MCF 10A (cell line): ENCODE data around the gene IL10RA. TPM values are rescaled to one million over a fixed set of nuclear protein-coding genes. Genes with fewer than 3 reads are reported as not detected.

ENCODE experiments used
- BruUV-seq: library from RNA; stranded (reverse); fragments of 400-500 nt; replicated peaks from 2 replicates; lab custom pipeline; 2021; lab: Mats Ljungman, UMichigan
- CTCF ChIA-PET: fragments of 300-600 bp; sonication (Branson Sonifier 250); formaldehyde crosslinking; extraction: SDS; loops from one replicate; lab custom pipeline; 2021; ENCODE audit warnings: antibody characterized with exemption, inconsistent platforms; lab: Yijun Ruan, JAX
- POLR2A ChIA-PET: fragments of 300-600, 350-650 bp; sonication (Branson Sonifier 250); formaldehyde crosslinking; extraction: SDS; loops from one replicate; lab custom pipeline; 2020; ENCODE audit warnings: antibody characterized with exemption, inconsistent platforms; lab: Yijun Ruan, JAX
- DNase-seq: peaks from one replicate; pipeline ENCODE4 v3.0.0-alpha.2; 2018; ENCODE audit not compliant: unreplicated experiment
- H3K27ac Mint-ChIP-seq: one replicate; pipeline ENCODE4 v1.8.0; 2022; ENCODE audit warnings: mild to moderate bottlenecking, low read depth, mixed read lengths; ENCODE audit not compliant: unreplicated experiment
- H3K27me3 Mint-ChIP-seq: one replicate; pipeline ENCODE4 v1.8.0; 2022; ENCODE audit warnings: mixed read lengths; ENCODE audit not compliant: insufficient read depth, unreplicated experiment
- H3K36me3 Mint-ChIP-seq: one replicate; pipeline ENCODE4 v1.8.0; 2022; ENCODE audit warnings: mild to moderate bottlenecking, moderate library complexity, mixed read lengths; ENCODE audit not compliant: insufficient read depth, unreplicated experiment
- H3K4me1 Mint-ChIP-seq: one replicate; pipeline ENCODE4 v1.8.0; 2022; ENCODE audit warnings: mixed read lengths; ENCODE audit not compliant: insufficient read depth, unreplicated experiment
- H3K4me3 Mint-ChIP-seq: one replicate; pipeline ENCODE4 v1.8.0; 2022; ENCODE audit warnings: mild to moderate bottlenecking, moderate library complexity, mixed read lengths; ENCODE audit not compliant: unreplicated experiment
- H3K9me3 Mint-ChIP-seq: one replicate; pipeline ENCODE4 v1.8.0; 2022; ENCODE audit warnings: mixed read lengths; ENCODE audit not compliant: unreplicated experiment
- intact Hi-C: fragments of 100-400 bp; cut with micrococcal nuclease; formaldehyde crosslinking; loops from 2 replicates; pipeline ENCODE4 v1.14.1; 2022
- total RNA-seq: library from RNA; stranded (reverse); gene quantifications from 2 replicates; pipeline ENCODE4 v1.2.3, GENCODE V29; 2022
- TF ChIP-seq, protein P1 (sequence below): fragments of 200-600 bp; IDR thresholded peaks from one replicate; pipeline ENCODE4 v1.8.0; 2022; ENCODE audit warnings: antibody characterized with exemption, mild to moderate bottlenecking; ENCODE audit not compliant: unreplicated experiment

IL10RA gene
- total RNA-seq, 1 experiment from 2014 or later: not detected

DNA sequence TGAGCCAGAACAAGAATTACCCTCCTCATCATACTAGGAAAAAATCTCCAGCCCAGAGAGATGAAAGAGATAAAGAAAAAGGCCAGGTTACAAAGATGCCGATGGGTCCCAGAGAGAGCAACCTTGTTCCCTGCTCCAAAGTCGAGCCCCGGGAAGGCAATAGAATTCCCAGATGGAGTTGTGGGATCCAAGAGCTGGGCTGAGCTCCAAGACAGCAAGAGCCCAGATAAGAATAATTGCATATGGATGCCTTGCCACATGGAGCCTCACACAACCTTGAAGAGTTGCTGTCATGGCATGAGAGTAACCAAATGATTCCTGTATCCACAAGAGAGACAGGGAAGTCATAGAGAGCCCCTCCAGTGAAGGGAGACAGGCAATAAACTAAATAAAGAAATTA is 30.9 kb downstream of the IL10RA start:
- peaks cover 5% of the 10 kb centered on the region for H3K4me1 Mint-ChIP-seq
- H3K9me3 Mint-ChIP-seq: peaks cover 16% of the 10 kb centered on the region
- H3K27me3 Mint-ChIP-seq: peaks cover 54% of the 10 kb centered on the region
- H3K36me3 Mint-ChIP-seq: no peaks in the 10 kb centered on the region
- TF ChIP-seq, protein P1, sequence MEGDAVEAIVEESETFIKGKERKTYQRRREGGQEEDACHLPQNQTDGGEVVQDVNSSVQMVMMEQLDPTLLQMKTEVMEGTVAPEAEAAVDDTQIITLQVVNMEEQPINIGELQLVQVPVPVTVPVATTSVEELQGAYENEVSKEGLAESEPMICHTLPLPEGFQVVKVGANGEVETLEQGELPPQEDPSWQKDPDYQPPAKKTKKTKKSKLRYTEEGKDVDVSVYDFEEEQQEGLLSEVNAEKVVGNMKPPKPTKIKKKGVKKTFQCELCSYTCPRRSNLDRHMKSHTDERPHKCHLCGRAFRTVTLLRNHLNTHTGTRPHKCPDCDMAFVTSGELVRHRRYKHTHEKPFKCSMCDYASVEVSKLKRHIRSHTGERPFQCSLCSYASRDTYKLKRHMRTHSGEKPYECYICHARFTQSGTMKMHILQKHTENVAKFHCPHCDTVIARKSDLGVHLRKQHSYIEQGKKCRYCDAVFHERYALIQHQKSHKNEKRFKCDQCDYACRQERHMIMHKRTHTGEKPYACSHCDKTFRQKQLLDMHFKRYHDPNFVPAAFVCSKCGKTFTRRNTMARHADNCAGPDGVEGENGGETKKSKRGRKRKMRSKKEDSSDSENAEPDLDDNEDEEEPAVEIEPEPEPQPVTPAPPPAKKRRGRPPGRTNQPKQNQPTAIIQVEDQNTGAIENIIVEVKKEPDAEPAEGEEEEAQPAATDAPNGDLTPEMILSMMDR: no peak
- no TSS peak for BruUV-seq
- ChIA-PET CTCF (no interaction called here), POLR2A (no interaction called here)
- H3K4me3 Mint-ChIP-seq: no peak overlapping the region
- DNase-seq: no peak
- no peak overlapping the region for H3K27ac Mint-ChIP-seq
- intact Hi-C loops: no loop called here

DNA sequence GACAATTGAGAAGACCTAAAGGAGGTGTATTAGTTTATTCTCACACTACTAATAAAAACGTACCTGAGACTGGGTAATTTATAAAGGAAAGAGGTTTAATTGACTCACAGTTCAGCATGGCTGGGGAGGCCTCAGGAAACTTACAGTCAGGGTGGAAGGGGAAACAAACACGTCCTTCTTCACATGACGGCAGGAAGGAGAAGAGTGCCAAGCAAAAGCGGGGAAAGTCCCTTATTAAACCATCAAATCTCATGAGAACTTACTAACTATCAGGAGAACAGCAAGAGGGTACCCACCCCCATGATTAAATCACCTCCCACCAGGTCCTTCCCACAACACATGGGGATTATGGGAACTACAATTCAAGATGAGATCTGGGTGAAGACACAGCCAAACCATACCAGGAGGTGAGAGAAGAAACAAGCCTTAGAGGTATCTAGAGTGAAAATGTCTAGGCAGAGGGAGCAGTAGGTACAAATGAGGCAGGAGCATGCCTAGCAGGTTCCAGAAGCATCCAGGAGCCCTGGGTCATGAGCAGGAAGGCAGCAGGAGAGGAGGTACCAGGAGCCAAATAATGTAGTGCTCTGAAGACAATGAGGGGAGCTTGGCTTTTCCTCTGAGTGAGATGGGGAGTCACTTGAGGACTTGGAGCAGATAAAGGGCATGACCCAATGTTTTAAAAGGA is 31.6 kb downstream of the IL10RA start:
- no peak overlapping the region for H3K27ac Mint-ChIP-seq
- no peaks in the 10 kb centered on the region for H3K36me3 Mint-ChIP-seq
- CTCF ChIA-PET: no interaction called here
- intact Hi-C loops: no loop called here
- POLR2A ChIA-PET: no interaction called here
- H3K4me1 Mint-ChIP-seq: no peaks in the 10 kb centered on the region
- DNase-seq: no peak
- no peak overlapping the region for H3K4me3 Mint-ChIP-seq
- TF ChIP-seq, protein P1: no peak
- H3K27me3 Mint-ChIP-seq: peaks cover 54% of the 10 kb centered on the region
- no TSS peak for BruUV-seq
- H3K9me3 Mint-ChIP-seq: peaks cover 16% of the 10 kb centered on the region

GRCh38 chr11:118018401-118018800 is 32.2 kb downstream of the IL10RA start:
- CTCF ChIA-PET: interaction anchor here (0.5 kb wide), 1 partner anchor 673 kb away, joined by 4 read pairs; no protein-coding TSS in a partner anchor

DNA sequence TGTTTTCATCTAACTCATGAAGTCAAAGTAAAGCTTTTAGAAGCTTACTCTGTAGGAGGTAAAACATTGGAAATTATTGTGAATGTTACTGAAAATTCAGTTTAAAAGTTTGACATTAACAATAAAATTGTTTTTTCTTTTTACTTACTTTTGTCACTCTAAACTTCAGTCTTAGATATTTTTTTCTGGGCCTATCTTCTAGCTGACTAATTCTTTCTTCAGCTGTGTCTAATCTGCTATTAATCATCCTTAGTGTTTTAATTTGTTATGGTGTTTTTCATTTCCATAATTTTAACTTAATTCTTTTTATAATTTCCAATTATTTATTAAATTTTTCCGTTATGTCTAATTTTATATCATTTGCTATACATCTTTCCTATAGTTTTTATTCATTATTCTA is 35.0 kb downstream of the IL10RA start:
- ChIA-PET CTCF (interaction anchor here (0.5 to 1.4 kb wide), 6 partner anchors 17 to 149 kb away, joined by 3 to 4 read pairs (median 3); no protein-coding TSS in a partner anchor), POLR2A (interaction anchor here (0.6 kb wide), 1 partner anchor 178 kb away, joined by 3 read pairs; no protein-coding TSS in a partner anchor)
- Mint-ChIP-seq H3K4me3 (no peak overlapping the region), H3K9me3 (peaks cover 16% of the 10 kb centered on the region), H3K27ac (no peak overlapping the region), H3K4me1 (no peaks in the 10 kb centered on the region), H3K27me3 (peaks cover 50% of the 10 kb centered on the region), H3K36me3 (no peaks in the 10 kb centered on the region)
- intact Hi-C loops: no loop called here
- no TSS peak for BruUV-seq
- no peak for DNase-seq
- TF ChIP-seq, protein P1: no peak

More at GRCh38 chr11:118018401-118018800, 32.2 kb downstream of the IL10RA start:
- TF ChIP-seq, protein P1: no peak
- H3K27ac Mint-ChIP-seq: no peak overlapping the region
- H3K4me3 Mint-ChIP-seq: no peak overlapping the region
- no peak for DNase-seq
- H3K36me3 Mint-ChIP-seq: no peaks in the 10 kb centered on the region
- intact Hi-C loops: no loop called here
- H3K4me1 Mint-ChIP-seq: no peaks in the 10 kb centered on the region
- POLR2A ChIA-PET: no interaction called here
- peaks cover 54% of the 10 kb centered on the region for H3K27me3 Mint-ChIP-seq
- H3K9me3 Mint-ChIP-seq: peaks cover 16% of the 10 kb centered on the region
- no TSS peak for BruUV-seq
